ENCODE results near the gene OPHN1. TPM values are rescaled to one million over a fixed set of nuclear protein-coding genes. Genes with fewer than 3 reads are reported as not detected.

The OPHN1 gene
- total RNA-seq, 1 donor from 2014 or later = 7.8 TPM

- Mint-ChIP-seq H3K27ac (ENCODE audit: unreplicated experiment) (no peak overlapping the region), H3K4me3 (ENCODE audit: unreplicated experiment) (no peak overlapping the region), H3K36me3 (ENCODE audit: unreplicated experiment) (no peaks in the 10 kb centered on the region), H3K27me3 (ENCODE audit: unreplicated experiment) (no peaks in the 10 kb centered on the region), H3K9me3 (ENCODE audit: unreplicated experiment) (no peaks in the 10 kb centered on the region), H3K4me1 (ENCODE audit: low read depth, unreplicated experiment) (no peaks in the 10 kb centered on the region)
- DNase-seq = no peak
- TF ChIP-seq, protein P1, sequence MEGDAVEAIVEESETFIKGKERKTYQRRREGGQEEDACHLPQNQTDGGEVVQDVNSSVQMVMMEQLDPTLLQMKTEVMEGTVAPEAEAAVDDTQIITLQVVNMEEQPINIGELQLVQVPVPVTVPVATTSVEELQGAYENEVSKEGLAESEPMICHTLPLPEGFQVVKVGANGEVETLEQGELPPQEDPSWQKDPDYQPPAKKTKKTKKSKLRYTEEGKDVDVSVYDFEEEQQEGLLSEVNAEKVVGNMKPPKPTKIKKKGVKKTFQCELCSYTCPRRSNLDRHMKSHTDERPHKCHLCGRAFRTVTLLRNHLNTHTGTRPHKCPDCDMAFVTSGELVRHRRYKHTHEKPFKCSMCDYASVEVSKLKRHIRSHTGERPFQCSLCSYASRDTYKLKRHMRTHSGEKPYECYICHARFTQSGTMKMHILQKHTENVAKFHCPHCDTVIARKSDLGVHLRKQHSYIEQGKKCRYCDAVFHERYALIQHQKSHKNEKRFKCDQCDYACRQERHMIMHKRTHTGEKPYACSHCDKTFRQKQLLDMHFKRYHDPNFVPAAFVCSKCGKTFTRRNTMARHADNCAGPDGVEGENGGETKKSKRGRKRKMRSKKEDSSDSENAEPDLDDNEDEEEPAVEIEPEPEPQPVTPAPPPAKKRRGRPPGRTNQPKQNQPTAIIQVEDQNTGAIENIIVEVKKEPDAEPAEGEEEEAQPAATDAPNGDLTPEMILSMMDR (IDR thresholded peaks at IDR 0.05; ENCODE audit: partially characterized antibody, unreplicated experiment) = no peak
Measured at GRCh38 chrX:68419975-68420374, 13.3 kb downstream of the OPHN1 start.

DNA sequence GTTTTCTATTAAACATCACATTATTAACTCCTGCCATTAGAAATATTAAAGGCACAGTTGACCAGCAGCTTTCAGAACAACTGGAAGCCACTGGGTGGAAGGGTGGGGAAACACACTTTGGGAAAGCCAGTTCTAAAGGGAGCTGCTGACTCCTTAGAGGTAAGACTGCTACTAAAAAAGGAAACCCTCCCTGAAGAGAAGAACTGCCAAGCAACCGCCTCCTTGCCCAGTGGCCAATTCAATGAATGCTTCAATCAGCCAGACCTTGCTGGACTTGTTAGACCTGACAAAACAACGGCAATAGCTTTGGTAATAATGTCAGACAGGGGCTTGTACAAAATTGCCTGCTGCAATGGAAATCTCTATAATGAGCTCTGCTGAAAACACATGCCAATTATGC, 15.6 kb downstream of the OPHN1 start:
- H3K27me3 Mint-ChIP-seq (ENCODE audit: unreplicated experiment) = no peaks in the 10 kb centered on the region
- H3K9me3 Mint-ChIP-seq (ENCODE audit: unreplicated experiment) = no peaks in the 10 kb centered on the region
- no peak for DNase-seq
- TF ChIP-seq, protein P1 (IDR thresholded peaks at IDR 0.05; ENCODE audit: partially characterized antibody, unreplicated experiment) = no peak
- H3K4me1 Mint-ChIP-seq (ENCODE audit: low read depth, unreplicated experiment) = no peaks in the 10 kb centered on the region
- no peak overlapping the region for H3K4me3 Mint-ChIP-seq (ENCODE audit: unreplicated experiment)
- no peaks in the 10 kb centered on the region for H3K36me3 Mint-ChIP-seq (ENCODE audit: unreplicated experiment)
- no peak overlapping the region for H3K27ac Mint-ChIP-seq (ENCODE audit: unreplicated experiment)

DNA sequence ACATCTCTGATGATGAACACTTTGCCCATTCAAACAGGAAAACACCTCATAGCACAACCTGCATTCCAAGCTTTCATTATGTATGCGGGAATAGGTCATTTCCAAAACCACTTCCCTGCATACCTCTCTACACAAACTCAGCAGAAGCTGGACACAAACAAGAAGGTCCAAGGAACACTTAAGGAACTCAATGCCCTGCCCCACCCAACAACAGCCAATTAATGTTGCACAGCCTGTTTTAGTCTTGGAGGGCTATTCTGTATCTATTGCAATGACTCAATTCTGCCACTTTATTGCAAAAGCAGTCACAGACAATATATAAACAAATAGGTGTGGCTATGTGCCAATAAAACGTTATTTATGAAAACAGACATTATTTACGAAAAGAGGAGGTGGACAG, 16.7 kb downstream of the OPHN1 start:
- no peaks in the 10 kb centered on the region for H3K27me3 Mint-ChIP-seq (ENCODE audit: unreplicated experiment)
- H3K4me1 Mint-ChIP-seq (ENCODE audit: low read depth, unreplicated experiment) = no peaks in the 10 kb centered on the region
- no peaks in the 10 kb centered on the region for H3K9me3 Mint-ChIP-seq (ENCODE audit: unreplicated experiment)
- DNase-seq = no peak
- no peaks in the 10 kb centered on the region for H3K36me3 Mint-ChIP-seq (ENCODE audit: unreplicated experiment)
- TF ChIP-seq, protein P1 (IDR thresholded peaks at IDR 0.05; ENCODE audit: partially characterized antibody, unreplicated experiment) = no peak
- H3K27ac Mint-ChIP-seq (ENCODE audit: unreplicated experiment) = no peak overlapping the region
- H3K4me3 Mint-ChIP-seq (ENCODE audit: unreplicated experiment) = no peak overlapping the region

- no peaks in the 10 kb centered on the region for H3K36me3 Mint-ChIP-seq (ENCODE audit: unreplicated experiment)
- H3K27ac Mint-ChIP-seq (ENCODE audit: unreplicated experiment) = no peak overlapping the region
- no peak overlapping the region for H3K4me3 Mint-ChIP-seq (ENCODE audit: unreplicated experiment)
- no peaks in the 10 kb centered on the region for H3K27me3 Mint-ChIP-seq (ENCODE audit: unreplicated experiment)
- no peaks in the 10 kb centered on the region for H3K9me3 Mint-ChIP-seq (ENCODE audit: unreplicated experiment)
- no peaks in the 10 kb centered on the region for H3K4me1 Mint-ChIP-seq (ENCODE audit: low read depth, unreplicated experiment)
- no peak for DNase-seq
- TF ChIP-seq, protein P1 (IDR thresholded peaks at IDR 0.05; ENCODE audit: partially characterized antibody, unreplicated experiment) = no peak
Measured at GRCh38 chrX:68415316-68415715, 18.0 kb downstream of the OPHN1 start.

DNA sequence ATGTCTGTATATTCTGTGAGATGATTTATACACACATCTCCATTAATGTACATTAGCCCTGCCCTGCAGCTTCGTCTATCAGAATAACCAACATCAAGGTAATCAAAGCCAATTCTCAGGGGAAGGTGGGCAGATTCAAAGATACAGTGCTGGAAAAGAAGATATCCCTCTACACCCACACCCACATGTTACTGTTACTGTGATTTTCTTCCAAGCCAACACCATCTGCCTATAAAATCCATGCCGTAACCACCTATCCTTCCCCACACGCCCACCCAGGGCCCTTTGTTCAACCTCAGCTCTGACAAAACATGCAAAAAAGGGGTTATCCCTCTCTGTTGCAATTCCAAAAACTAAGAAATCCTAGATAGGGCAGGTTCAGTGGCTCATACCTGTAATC, 20.0 kb downstream of the OPHN1 start:
- H3K9me3 Mint-ChIP-seq (ENCODE audit: unreplicated experiment) = no peaks in the 10 kb centered on the region
- no peak overlapping the region for H3K4me3 Mint-ChIP-seq (ENCODE audit: unreplicated experiment)
- no peak overlapping the region for H3K27ac Mint-ChIP-seq (ENCODE audit: unreplicated experiment)
- no peaks in the 10 kb centered on the region for H3K36me3 Mint-ChIP-seq (ENCODE audit: unreplicated experiment)
- DNase-seq = no peak
- no peaks in the 10 kb centered on the region for H3K27me3 Mint-ChIP-seq (ENCODE audit: unreplicated experiment)
- H3K4me1 Mint-ChIP-seq (ENCODE audit: low read depth, unreplicated experiment) = no peaks in the 10 kb centered on the region
- TF ChIP-seq, protein P1 (IDR thresholded peaks at IDR 0.05; ENCODE audit: partially characterized antibody, unreplicated experiment) = no peak
